H1 (cell line): ENCODE data around the gene MBLAC1. TPM values are rescaled to one million over a fixed set of nuclear protein-coding genes. Genes with fewer than 3 reads are reported as not detected.

Experiments
- GABPA ChIP-seq: IDR thresholded peaks from 2 replicates; pipeline ENCODE4 v1.6.1; 2011; ENCODE audit warnings: mild to moderate bottlenecking, low read length, moderate library complexity, borderline replicate concordance; ENCODE audit not compliant: insufficient read depth
- JUND ChIP-seq: IDR thresholded peaks from 2 replicates; pipeline ENCODE4 v1.6.1; 2011; ENCODE audit warnings: mild to moderate bottlenecking, improper control_type of control experiment, low read length
- KDM1A ChIP-seq: fragments of 200-600, 300-600 bp; sonication (generic); IDR thresholded peaks from 2 replicates; pipeline ENCODE4 v1.7.1; 2016; ENCODE audit warnings: mild to moderate bottlenecking, low read length, borderline replicate concordance
- RAD21 ChIP-seq, 2 experiments: IDR thresholded peaks in 1 of 2; conservative IDR thresholded peaks in 1 of 2; 2 replicates each; pipeline ENCODE4 v1.6.1; 2011; ENCODE audit warnings: low read depth in 2 of 2, low read length in 2 of 2, improper control_type of control experiment in 1 of 2, inconsistent platforms in 1 of 2, mild to moderate bottlenecking in 1 of 2, moderate library complexity in 1 of 2
- SIRT6 ChIP-seq: IDR thresholded peaks from one replicate; pipeline ENCODE4 v1.7.1; 2012; ENCODE audit warnings: low read length, inconsistent platforms
- SUZ12 ChIP-seq: fragments of 200-600 bp; sonication (generic); IDR thresholded peaks from 2 replicates; pipeline ENCODE4 v1.6.1; 2012; ENCODE audit warnings: mild to moderate bottlenecking, inconsistent platforms, low read length, moderate library complexity, mixed read lengths
- USF2 ChIP-seq: IDR thresholded peaks from 2 replicates; pipeline ENCODE4 v1.6.1; 2011; ENCODE audit warnings: low read length, improper control_type of control experiment
- polyA plus RNA-seq, 7 experiments: library from polyadenylated mRNA; depleted of rRNA in 3 of 7; stranded (reverse) in 5 of 7; unstranded in 2 of 7; fragments of >200 nt in 5 of 7; fragments of 200-250 nt in 2 of 7; gene quantifications; 1 replicate in 5 of 7; 2 replicates in 1 of 7; 4 replicates in 1 of 7; pipeline versions ENCODE4 v1.2.1 to v1.2.3, GENCODE V29; 2011 to 2013; ENCODE audit warnings: missing spikeins in 2 of 7, mixed read lengths in 2 of 7
- total RNA-seq: library from RNA; stranded (reverse); fragmentation: NEBNext Ultra II Directional; extraction: Animal tissue kit (Norgen Biotek cat#: 25700); gene quantifications from 2 replicates; pipeline ENCODE4 v1.2.1, GENCODE V29; 2021
- TF ChIP-seq, protein P1 (sequence below): fragments of 300-600 bp; sonication (generic); IDR thresholded peaks from 2 replicates; pipeline ENCODE4 v1.7.1; 2012; ENCODE audit warnings: low read length, moderate library complexity, mild to moderate bottlenecking, inconsistent platforms; ENCODE audit not compliant: insufficient replicate concordance

The MBLAC1 gene
- total and polyA plus RNA-seq, 2 of the 8 experiments (the other 6 are each of a cell fraction or from before 2014, with no cell fraction given) = 1.00 to 1.7 TPM

- TF ChIP-seq, protein P1, sequence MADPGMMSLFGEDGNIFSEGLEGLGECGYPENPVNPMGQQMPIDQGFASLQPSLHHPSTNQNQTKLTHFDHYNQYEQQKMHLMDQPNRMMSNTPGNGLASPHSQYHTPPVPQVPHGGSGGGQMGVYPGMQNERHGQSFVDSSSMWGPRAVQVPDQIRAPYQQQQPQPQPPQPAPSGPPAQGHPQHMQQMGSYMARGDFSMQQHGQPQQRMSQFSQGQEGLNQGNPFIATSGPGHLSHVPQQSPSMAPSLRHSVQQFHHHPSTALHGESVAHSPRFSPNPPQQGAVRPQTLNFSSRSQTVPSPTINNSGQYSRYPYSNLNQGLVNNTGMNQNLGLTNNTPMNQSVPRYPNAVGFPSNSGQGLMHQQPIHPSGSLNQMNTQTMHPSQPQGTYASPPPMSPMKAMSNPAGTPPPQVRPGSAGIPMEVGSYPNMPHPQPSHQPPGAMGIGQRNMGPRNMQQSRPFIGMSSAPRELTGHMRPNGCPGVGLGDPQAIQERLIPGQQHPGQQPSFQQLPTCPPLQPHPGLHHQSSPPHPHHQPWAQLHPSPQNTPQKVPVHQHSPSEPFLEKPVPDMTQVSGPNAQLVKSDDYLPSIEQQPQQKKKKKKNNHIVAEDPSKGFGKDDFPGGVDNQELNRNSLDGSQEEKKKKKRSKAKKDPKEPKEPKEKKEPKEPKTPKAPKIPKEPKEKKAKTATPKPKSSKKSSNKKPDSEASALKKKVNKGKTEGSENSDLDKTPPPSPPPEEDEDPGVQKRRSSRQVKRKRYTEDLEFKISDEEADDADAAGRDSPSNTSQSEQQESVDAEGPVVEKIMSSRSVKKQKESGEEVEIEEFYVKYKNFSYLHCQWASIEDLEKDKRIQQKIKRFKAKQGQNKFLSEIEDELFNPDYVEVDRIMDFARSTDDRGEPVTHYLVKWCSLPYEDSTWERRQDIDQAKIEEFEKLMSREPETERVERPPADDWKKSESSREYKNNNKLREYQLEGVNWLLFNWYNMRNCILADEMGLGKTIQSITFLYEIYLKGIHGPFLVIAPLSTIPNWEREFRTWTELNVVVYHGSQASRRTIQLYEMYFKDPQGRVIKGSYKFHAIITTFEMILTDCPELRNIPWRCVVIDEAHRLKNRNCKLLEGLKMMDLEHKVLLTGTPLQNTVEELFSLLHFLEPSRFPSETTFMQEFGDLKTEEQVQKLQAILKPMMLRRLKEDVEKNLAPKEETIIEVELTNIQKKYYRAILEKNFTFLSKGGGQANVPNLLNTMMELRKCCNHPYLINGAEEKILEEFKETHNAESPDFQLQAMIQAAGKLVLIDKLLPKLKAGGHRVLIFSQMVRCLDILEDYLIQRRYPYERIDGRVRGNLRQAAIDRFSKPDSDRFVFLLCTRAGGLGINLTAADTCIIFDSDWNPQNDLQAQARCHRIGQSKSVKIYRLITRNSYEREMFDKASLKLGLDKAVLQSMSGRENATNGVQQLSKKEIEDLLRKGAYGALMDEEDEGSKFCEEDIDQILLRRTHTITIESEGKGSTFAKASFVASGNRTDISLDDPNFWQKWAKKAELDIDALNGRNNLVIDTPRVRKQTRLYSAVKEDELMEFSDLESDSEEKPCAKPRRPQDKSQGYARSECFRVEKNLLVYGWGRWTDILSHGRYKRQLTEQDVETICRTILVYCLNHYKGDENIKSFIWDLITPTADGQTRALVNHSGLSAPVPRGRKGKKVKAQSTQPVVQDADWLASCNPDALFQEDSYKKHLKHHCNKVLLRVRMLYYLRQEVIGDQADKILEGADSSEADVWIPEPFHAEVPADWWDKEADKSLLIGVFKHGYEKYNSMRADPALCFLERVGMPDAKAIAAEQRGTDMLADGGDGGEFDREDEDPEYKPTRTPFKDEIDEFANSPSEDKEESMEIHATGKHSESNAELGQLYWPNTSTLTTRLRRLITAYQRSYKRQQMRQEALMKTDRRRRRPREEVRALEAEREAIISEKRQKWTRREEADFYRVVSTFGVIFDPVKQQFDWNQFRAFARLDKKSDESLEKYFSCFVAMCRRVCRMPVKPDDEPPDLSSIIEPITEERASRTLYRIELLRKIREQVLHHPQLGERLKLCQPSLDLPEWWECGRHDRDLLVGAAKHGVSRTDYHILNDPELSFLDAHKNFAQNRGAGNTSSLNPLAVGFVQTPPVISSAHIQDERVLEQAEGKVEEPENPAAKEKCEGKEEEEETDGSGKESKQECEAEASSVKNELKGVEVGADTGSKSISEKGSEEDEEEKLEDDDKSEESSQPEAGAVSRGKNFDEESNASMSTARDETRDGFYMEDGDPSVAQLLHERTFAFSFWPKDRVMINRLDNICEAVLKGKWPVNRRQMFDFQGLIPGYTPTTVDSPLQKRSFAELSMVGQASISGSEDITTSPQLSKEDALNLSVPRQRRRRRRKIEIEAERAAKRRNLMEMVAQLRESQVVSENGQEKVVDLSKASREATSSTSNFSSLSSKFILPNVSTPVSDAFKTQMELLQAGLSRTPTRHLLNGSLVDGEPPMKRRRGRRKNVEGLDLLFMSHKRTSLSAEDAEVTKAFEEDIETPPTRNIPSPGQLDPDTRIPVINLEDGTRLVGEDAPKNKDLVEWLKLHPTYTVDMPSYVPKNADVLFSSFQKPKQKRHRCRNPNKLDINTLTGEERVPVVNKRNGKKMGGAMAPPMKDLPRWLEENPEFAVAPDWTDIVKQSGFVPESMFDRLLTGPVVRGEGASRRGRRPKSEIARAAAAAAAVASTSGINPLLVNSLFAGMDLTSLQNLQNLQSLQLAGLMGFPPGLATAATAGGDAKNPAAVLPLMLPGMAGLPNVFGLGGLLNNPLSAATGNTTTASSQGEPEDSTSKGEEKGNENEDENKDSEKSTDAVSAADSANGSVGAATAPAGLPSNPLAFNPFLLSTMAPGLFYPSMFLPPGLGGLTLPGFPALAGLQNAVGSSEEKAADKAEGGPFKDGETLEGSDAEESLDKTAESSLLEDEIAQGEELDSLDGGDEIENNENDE = no peak
- no peak for TF ChIP-seq SIRT6
- no peak for TF ChIP-seq JUND
- 0 out of 4 replicates have a peak, but pooled peaks of 1 of the 2 experiments have one; percentile 1 for TF ChIP-seq RAD21 (IDR thresholded peaks at IDR 0.05 in 1 of 2, conservative IDR thresholded peaks at IDR 0.05 in 1 of 2; ENCODE audit: low read depth in 2 of 2, low read length in 2 of 2)
- TF ChIP-seq USF2 = no peak
- TF ChIP-seq GABPA = no peak
- no peak for TF ChIP-seq KDM1A
- no peak for TF ChIP-seq SUZ12
These were observed 32.4 kb downstream of the MBLAC1 start (continued) for GRCh38 chr7:100159099-100159623.
